ENCODE results near the gene GPRC5A. TPM values are rescaled to one million over a fixed set of nuclear protein-coding genes. Genes with fewer than 3 reads are reported as not detected.

GPRC5A gene
- total RNA-seq, 1 donor from 2014 or later, result not detected

GRCh38 chr12:12936983-12937491 lies 45.7 kb downstream of the GPRC5A start:
- no peaks in the 10 kb centered on the region for H3K36me3 Mint-ChIP-seq (ENCODE audit: low read depth)
- no peak overlapping the region for H3K4me3 Mint-ChIP-seq
- H3K9me3 Mint-ChIP-seq, result no peaks in the 10 kb centered on the region
- DNase-seq (ENCODE audit: low read depth, low spot score), result no peak
- no peak overlapping the region for H3K27ac Mint-ChIP-seq (ENCODE audit: unreplicated experiment)
- no peaks in the 10 kb centered on the region for H3K27me3 Mint-ChIP-seq (ENCODE audit: low read depth)
- no peak for TF ChIP-seq CTCF (conservative IDR thresholded peaks at IDR 0.05)
- H3K4me1 Mint-ChIP-seq, result peaks cover 10% of the 10 kb centered on the region

GRCh38 chr12:12938541-12938940 lies 47.2 kb downstream of the GPRC5A start:
- no peaks in the 10 kb centered on the region for H3K36me3 Mint-ChIP-seq (ENCODE audit: low read depth)
- H3K9me3 Mint-ChIP-seq, result no peaks in the 10 kb centered on the region
- no peaks in the 10 kb centered on the region for H3K27me3 Mint-ChIP-seq (ENCODE audit: low read depth)
- no peak for DNase-seq (ENCODE audit: low read depth, low spot score)
- TF ChIP-seq CTCF (conservative IDR thresholded peaks at IDR 0.05), result no peak
- peaks cover 9% of the 10 kb centered on the region for H3K4me1 Mint-ChIP-seq
- H3K27ac Mint-ChIP-seq (ENCODE audit: unreplicated experiment), result no peak overlapping the region
- H3K4me3 Mint-ChIP-seq, result no peak overlapping the region

GRCh38 chr12:12939888-12940287 lies 48.5 kb downstream of the GPRC5A start:
- DNase-seq (ENCODE audit: low read depth, low spot score), result no peak
- Mint-ChIP-seq H3K27ac (ENCODE audit: unreplicated experiment) (no peak overlapping the region), H3K36me3 (ENCODE audit: low read depth) (no peaks in the 10 kb centered on the region), H3K4me3 (no peak overlapping the region), H3K27me3 (ENCODE audit: low read depth) (peaks cover 3% of the 10 kb centered on the region), H3K9me3 (no peaks in the 10 kb centered on the region), H3K4me1 (peaks cover 4% of the 10 kb centered on the region)
- no peak for TF ChIP-seq CTCF (conservative IDR thresholded peaks at IDR 0.05)

GRCh38 chr12:12941450-12942350 lies 50.3 kb downstream of the GPRC5A start:
- no peak for DNase-seq (ENCODE audit: low read depth, low spot score)
- H3K4me1 Mint-ChIP-seq, result peaks cover 6% of the 10 kb centered on the region
- H3K4me3 Mint-ChIP-seq, result no peak overlapping the region
- TF ChIP-seq CTCF (conservative IDR thresholded peaks at IDR 0.05), result no peak
- no peak overlapping the region for H3K27ac Mint-ChIP-seq (ENCODE audit: unreplicated experiment)
- no peaks in the 10 kb centered on the region for H3K36me3 Mint-ChIP-seq (ENCODE audit: low read depth)
- no peaks in the 10 kb centered on the region for H3K9me3 Mint-ChIP-seq
- H3K27me3 Mint-ChIP-seq (ENCODE audit: low read depth), result peaks cover 3% of the 10 kb centered on the region

GRCh38 chr12:12943586-12944260 lies 52.4 kb downstream of the GPRC5A start:
- no peaks in the 10 kb centered on the region for H3K36me3 Mint-ChIP-seq (ENCODE audit: low read depth)
- H3K9me3 Mint-ChIP-seq, result no peaks in the 10 kb centered on the region
- H3K27ac Mint-ChIP-seq (ENCODE audit: unreplicated experiment), result no peak overlapping the region
- H3K4me1 Mint-ChIP-seq, result peaks cover 11% of the 10 kb centered on the region
- DNase-seq (ENCODE audit: low read depth, low spot score), result no peak
- no peak for TF ChIP-seq CTCF (conservative IDR thresholded peaks at IDR 0.05)
- peaks cover 3% of the 10 kb centered on the region for H3K27me3 Mint-ChIP-seq (ENCODE audit: low read depth)
- H3K4me3 Mint-ChIP-seq, result no peak overlapping the region

All from neural crest cell (in vitro differentiated cells).